Ramos (cell line): ENCODE data around the gene UVSSA.
"Not testable (repeated sequence)": the region's sequence is repeated elsewhere in the genome, so short reads cannot be mapped to it uniquely, and the experiment has no call there.

ENCODE experiments used
- in situ Hi-C: fragments of 300-500 bp; cut with MboI; formaldehyde crosslinking; loops from one replicate; pipeline ENCODE4 v1.14.3; 2022; ENCODE audit warnings: low sequenced_read_pairs; ENCODE audit not compliant: unreplicated experiment

Gene UVSSA

GRCh38 chr4:1316537-1317168 is 30.4 kb upstream of the UVSSA start:
- in situ Hi-C loops, result no loop called here

DNA sequence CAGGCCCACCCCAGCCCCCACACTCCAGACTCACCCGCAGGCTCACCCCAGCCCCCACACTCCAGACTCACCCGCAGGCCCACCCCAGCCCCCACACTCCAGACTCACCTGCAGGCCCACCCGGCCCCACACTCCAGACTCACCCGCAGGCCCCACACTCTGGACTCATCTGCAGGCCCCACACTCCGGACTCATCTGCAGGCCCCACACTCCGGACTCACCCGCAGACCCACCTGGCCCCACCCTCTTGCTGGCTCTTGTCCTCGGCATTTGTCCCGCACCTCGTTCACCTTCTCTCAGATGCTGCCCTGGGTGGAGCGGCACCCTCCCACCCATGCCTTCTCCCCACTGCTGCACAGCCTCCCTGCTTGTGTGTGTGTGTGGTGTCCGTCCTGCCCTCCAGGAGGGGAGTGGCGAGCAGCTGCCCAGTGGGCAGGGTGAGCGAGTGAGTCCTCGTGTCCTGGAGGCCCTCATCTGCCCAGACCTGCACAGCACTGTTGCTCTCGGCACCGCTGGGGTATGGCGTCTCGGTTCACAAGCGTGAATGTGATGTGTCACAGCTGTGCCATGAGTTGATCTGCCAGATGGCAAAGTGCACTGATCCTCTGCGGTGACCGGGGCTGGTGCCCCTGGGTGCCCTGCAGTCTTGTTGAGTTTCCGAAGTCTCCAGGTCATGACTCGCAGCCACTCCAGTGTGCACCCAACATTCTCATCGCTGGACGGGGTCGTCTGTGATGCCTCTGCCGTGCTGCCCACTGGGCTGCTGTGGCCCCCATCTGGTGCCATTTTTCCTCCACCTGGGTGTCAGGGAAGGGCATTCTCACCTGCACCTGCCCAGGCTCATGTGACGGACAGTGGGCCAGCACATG is 29.6 kb upstream of the UVSSA start:
- in situ Hi-C loops, result no loop called here

- in situ Hi-C loops, result no loop called here
Measured at GRCh38 chr4:1318046-1318375, 29.0 kb upstream of the UVSSA start.

- in situ Hi-C loops, result no loop called here
Measured at GRCh38 chr4:1318488-1319213, 28.4 kb upstream of the UVSSA start.

DNA sequence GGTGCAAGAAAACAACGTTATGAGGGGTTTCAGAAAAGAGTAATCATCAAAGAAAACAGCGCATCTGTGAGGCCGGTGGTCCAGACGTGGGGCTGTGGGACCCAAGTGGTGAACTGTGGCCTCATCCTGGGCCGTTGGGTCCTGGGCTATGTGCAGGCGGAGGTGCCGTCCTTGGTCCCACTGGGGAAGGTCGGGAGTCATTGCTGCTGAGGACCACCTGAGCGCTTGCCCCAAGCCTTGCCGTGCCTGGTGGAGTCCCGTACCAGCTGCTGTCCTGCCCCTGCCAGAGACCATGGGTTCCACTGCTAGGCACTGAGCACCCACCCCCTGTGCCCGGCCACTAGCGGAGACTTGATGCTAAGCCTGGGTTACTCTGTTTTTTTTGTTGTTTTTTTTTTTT is 25.5 kb upstream of the UVSSA start:
- in situ Hi-C loops, result no loop called here

DNA sequence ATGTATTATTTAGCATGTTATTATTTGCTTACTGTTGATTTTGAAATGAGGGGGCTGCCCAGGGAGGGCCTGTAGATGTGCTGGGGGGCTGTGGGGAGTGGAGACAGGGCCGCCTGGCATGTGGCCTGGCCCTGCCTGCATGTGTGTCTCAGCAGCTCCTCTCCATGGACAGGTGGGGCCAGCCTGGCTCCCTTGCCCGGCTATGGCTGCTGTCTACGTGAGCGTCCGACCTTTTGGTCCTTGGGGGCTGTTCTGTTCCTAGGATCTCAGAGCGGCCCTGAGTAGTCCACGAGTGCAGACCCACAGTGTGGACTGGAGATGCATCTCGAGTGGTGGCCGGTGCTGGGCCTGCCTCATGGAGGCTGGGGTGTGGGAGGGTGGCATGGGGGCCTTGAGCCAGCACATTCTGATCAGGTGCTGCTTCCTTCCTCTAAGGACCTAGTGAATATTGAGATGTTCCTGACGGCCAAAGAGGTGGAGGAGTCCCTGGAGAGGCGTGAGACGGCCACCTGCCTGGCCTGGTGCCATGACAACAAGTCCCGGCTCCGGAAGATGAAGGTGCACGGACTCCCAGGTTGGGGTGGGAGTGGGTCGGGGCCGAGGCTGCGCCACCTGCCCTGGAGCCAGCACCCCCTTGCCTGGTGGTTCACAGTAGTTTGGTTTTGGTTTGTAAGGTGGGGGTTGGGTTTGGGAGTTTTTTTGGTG is 24.9 kb upstream of the UVSSA start:
- in situ Hi-C loops, result no loop called here

- in situ Hi-C loops, result no loop called here
Measured at GRCh38 chr4:1323280-1323634, 23.8 kb upstream of the UVSSA start.

GRCh38 chr4:1323635-1324442 is 23.2 kb upstream of the UVSSA start:
- in situ Hi-C loops, result no loop called here

DNA sequence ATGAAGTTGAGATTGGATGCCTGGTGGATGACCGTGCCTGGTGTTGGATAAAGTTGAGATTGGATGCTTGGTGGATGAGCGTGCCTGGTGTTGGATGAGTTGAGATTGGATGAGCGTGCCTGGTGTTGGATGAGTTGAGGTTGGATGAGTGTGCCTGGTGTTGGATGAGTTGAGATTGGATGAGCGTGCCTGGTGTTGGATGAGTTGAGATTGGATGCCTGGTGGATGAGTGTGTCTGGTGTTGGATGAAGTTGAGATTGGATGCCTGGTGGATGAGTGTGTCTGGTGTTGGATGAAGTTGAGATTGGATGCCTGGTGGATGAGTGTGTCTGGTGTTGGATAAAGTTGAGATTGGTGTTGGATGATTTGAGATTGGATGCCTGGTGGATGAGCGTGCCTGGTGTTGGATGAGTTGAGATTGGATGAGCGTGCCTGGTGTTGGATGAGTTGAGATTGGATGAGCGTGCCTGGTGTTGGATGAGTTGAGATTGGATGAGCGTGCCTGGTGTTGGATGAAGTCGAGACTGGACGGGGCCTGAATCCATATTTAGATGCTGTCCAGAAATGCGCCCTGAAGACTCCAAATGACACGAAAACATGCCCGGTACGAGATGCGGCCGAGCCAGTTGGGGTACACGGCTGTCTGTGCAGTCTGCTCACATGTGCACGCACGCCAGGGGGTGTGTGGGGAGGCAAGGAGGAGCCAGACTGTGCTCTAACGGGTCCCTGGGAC is 22.4 kb upstream of the UVSSA start:
- in situ Hi-C loops, result not testable (repeated sequence)

DNA sequence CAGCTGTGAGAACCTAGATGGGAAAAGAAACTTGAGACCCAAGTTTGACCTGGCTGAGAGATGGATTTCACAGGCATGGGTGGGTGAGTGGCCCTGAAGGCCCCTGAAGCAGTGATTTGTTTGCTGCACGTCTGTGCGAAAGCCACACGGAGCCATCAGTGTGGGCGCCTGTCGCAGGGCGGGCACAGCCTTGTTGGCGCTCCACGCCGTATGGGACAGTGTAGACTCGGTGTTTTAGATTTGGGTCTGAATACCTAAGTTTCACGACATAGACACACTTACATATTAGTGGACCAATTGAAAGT is 21.9 kb upstream of the UVSSA start:
- in situ Hi-C loops, result no loop called here

DNA sequence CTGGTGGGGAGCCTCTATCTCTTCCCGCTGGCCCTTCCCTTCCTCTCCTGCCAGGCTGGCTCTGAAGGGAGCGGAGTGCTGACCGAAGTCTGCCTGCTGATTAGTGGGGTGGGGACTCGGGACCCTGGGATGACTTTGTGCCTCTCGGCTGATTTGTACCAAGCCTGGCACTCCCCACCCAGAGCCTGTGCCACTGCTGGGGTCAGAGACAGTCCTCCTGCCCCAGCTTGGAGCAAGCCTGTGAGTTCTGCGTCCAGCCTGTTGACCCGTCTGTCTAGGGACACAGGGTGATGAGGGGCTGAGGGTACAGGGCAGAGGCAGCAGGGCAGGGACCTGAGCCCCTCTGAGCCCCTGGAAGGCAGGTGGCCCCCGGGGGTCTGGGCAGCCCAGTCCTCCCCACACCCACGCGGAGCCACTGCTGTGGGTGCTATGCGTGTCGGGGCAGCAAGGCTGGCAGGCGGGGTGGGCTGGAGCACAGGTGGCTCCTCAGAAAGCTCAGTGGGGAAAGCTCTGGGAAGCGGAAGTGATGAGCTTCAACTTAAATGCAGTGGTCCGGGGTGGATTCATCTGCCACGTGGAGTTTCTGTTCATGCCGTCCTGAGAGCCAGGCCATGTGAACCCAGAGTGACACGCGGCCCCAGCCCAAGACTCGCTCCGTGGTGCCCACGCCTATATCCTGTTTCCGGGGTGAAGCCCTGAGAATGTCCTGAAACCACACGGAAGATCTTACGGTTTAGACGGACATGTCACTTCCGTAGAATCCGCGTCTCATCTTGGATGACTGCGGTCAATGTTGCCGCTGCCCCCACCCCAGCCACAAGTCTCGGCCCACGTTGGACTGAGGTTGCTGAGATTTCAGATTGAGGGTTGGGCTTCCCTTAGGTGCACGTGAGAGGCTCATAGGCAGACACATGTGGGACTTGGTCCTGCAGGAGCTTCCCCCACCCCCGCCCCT is 21.1 kb upstream of the UVSSA start:
- in situ Hi-C loops, result no loop called here

DNA sequence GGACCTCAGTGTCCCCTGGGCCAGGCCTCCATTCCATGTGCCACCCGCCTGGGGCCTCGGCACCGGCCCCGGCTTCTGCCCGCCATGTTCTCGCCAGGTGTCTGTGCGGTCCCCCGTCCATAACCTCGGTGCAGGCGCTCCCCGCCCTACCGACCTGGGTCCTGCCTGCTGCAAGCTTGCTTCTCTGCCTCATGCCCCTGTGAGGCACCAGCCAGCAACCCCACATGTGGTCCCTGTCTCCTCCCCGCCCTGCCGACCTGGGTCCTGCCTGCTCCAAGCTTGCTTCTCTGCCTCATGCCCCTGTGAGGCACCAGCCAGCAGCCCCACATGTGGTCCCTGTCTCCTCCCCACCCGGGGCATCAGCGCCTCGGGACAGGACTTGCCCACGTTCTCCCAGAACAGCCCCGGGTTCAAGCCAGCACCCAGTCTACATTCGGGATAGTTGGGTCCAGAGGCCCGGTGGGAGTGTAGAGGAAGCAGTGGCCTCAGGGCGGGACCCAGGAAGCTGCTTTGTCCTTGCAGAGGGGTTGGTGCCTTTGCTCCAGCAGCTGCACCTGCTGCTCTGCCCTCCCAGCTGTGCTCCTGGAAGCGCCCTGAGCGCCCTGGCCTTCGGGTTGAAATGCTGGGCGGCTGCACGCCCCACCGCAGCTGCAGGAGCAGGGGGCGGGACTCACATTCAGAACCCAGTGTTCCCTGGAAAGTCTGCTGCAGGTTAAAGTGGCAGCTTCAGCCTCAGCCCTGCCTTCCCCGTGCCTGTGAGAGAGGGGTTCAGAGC is 20.1 kb upstream of the UVSSA start:
- in situ Hi-C loops, result no loop called here

- in situ Hi-C loops, result no loop called here
Measured at GRCh38 chr4:1327526-1328266, 19.3 kb upstream of the UVSSA start.

DNA sequence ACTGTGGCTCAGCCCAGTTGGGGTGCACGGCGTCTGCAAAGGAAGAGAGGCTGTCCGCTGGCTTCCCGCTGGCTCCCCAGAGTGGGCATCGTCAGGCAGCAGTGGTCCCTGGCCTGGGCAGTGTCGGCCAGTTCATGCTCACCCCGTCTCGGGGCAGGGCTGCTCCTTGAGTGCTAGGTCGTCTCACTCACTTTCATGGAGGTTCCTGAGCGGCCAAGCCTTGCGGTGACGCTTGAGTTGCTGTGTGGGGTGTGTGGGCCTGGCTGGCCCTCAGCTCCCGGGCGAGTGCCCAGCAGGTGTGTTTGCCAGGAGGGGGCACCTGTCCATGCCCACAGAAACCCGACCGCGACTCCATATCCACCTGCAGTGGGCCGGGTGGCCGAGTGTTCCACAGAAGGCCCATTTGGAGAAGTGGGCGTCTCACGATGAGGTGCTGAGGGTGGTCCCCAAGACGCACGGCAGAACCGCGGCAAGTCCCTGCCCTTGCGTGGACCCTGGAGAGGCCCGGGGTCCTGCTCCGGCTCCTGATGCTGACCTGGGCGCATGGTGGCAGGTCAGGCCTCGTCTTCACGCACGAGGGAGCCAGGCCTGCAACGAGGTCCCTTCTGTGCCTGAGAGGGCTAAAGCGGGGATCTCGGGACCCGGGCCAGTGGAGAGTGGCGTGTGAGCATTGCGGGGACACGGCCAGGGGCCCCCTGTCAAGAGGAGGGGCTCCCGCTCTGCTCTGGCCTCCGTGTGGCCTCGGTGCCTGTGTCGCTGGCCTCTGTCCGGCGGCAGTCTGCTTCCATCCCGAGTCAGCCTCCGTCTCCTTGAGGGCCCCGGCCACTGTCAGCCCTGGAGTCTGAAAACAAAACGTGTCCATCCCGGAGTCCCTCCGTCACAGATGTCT is 18.5 kb upstream of the UVSSA start:
- in situ Hi-C loops, result no loop called here

DNA sequence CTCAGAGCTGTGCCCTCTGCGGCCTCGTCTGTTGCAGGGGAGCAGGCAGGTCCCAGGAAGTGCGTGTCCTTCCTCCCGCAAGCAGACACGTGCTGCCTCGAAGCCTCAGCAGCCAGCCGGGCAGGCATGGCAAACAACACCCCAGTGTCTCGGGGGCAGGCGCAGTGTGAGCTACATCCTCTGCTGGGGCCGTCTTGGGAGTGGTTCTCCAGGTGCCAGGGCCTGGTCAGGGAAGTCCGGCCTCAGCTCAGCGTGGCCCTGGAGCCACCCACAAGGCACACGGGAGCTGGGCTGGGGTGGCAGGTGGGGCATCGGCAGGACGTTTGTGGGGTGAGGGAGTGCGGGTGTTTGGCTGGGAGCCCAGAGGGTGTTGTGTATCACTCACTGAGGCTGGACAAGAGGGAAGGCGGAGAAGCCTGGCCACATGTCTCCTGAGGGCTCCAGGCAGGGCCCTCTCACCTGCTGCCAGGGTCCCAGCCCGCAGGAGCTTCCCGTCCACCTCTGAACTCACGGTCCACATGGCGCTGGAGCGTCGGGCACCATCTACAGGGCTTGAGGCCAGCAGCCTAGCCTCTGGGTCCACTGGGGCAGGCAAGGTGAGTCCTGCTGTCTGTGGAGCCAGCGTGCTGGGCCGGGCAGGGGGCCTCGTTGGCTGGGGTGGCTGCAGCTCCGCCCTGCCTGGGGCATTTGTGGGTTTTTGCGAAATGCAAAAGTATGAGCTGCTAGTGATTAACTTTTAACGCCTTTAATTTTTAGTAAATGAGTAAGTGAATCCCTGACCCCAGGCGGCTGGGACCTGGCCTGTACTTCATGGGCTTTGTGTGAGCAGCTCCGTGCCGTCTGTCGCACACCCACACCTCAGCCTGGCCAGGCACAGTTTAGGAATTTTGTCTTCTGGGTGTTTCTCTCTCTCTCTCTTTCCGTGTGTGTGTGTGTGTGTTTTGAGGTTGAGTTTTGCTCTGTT is 17.3 kb upstream of the UVSSA start:
- in situ Hi-C loops, result no loop called here
